RWPE2 (cell line): ENCODE results near the gene WDR70.

ENCODE experiments used
- ATAC-seq: fragments of 200-7000 bp; cut with Tn5 transposase; 3 replicates; pipeline ENCODE4 v1.9.1; 2021; ENCODE audit warnings: low read depth
- DNase-seq: peaks from one replicate; pipeline ENCODE4 v3.0.0-alpha.2; 2020; ENCODE audit warnings: low spot score
- H3K27ac ChIP-seq: fragments of 450-650 bp; 2 replicates; pipeline ENCODE4 v1.5.1; 2017; ENCODE audit warnings: mild to moderate bottlenecking; ENCODE audit not compliant: poor library complexity, severe bottlenecking
- H3K27me3 ChIP-seq: fragments of 250-450 bp; sonication (Bioruptor Pico); 2 replicates; pipeline ENCODE4 v1.5.1; 2021; ENCODE audit warnings: mild to moderate bottlenecking, moderate library complexity; ENCODE audit not compliant: insufficient read depth, poor library complexity, severe bottlenecking
- H3K36me3 ChIP-seq: fragments of 250-450 bp; sonication (Bioruptor Pico); 2 replicates; pipeline ENCODE4 v1.5.1; 2020; ENCODE audit warnings: low read depth, mild to moderate bottlenecking, moderate library complexity
- H3K4me1 ChIP-seq: fragments of 250-450 bp; sonication (Bioruptor Pico); 2 replicates; pipeline ENCODE4 v1.5.1; 2021; ENCODE audit warnings: mild to moderate bottlenecking, moderate library complexity; ENCODE audit not compliant: insufficient read depth, poor library complexity, severe bottlenecking
- H3K4me3 ChIP-seq: fragments of 250-450 bp; sonication (Bioruptor Pico); 2 replicates; pipeline ENCODE4 v1.5.1; 2021; ENCODE audit warnings: mild to moderate bottlenecking, moderate library complexity; ENCODE audit not compliant: severe bottlenecking
- H3K9me3 ChIP-seq: fragments of 250-450 bp; sonication (Bioruptor Pico); 2 replicates; pipeline ENCODE4 v1.5.1; 2021; ENCODE audit warnings: mild to moderate bottlenecking, moderate library complexity; ENCODE audit not compliant: severe bottlenecking
- CTCF ChIP-seq: fragments of 450-650 bp; IDR thresholded peaks from one replicate; pipeline ENCODE4 v1.5.1; 2017; ENCODE audit warnings: mild to moderate bottlenecking, moderate library complexity; ENCODE audit not compliant: poor library complexity, severe bottlenecking

Gene WDR70

DNA sequence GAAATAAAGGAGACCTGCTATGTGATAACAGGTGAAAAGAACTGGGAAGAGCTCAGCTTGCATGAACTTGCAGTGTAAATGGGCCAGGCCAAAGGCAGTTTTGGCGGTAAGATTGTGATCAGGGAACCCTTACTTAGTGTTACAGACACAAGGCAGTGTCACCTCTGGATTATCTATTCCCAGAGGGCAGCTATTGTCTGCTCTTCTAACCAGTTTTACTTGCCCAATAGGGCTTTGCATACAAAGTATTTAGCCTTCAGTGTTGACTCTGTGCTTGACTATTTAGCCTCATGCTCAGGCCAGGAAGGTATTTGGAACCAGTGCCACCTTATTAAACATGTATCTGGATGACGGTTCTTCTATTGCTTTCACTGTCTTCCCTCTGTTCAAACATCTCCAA, 422.4 kb downstream of the WDR70 start:
- Histone ChIP-seq H3K4me1 (no peaks in the 10 kb centered on the region), H3K27ac (no peak overlapping the region), H3K27me3 (no peaks in the 10 kb centered on the region), H3K9me3 (no peaks in the 10 kb centered on the region), H3K36me3 (no peaks in the 10 kb centered on the region), H3K4me3 (no peak overlapping the region)
- DNase-seq = no peak
- no peak for ATAC-seq
- TF ChIP-seq CTCF = no peak
